ENCODE measurements around the gene ATCAY.
"Not testable (repeated sequence)": the region's sequence is repeated elsewhere in the genome, so short reads cannot be mapped to it uniquely, and the experiment has no call there.

DNA sequence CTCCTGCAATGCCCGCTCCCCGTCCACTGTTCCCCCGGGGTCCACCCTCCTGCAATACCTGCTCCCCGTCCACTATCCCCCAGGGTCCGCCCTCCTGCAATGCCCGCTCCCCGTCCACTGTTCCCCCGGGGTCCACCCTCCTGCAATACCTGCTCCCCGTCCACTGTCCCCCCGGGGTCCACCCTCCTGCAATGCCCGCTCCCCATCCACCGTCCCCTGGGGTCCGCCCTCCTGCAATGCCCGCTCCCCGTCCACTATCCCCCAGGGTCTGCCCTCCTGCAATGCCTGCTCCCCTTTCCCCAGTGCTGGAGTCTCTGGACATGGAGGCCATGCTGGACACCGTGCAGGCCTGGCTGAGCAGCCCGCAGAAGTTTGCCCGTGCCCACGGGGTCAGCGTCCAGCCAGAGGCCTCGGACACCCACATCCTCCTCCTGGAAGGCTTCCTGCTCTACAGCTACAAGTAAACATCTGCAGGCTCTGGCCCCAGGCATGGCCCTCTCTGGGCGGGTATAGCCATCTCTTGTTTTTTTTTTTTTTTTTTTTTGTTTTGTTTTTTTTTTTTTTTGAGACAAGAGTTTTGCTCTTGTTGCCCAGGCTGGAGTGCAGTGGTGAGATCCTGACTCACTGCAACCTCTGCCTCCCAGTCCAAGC is 57.9 kb downstream of the ATCAY start:
- TF ChIP-seq, protein P1, sequence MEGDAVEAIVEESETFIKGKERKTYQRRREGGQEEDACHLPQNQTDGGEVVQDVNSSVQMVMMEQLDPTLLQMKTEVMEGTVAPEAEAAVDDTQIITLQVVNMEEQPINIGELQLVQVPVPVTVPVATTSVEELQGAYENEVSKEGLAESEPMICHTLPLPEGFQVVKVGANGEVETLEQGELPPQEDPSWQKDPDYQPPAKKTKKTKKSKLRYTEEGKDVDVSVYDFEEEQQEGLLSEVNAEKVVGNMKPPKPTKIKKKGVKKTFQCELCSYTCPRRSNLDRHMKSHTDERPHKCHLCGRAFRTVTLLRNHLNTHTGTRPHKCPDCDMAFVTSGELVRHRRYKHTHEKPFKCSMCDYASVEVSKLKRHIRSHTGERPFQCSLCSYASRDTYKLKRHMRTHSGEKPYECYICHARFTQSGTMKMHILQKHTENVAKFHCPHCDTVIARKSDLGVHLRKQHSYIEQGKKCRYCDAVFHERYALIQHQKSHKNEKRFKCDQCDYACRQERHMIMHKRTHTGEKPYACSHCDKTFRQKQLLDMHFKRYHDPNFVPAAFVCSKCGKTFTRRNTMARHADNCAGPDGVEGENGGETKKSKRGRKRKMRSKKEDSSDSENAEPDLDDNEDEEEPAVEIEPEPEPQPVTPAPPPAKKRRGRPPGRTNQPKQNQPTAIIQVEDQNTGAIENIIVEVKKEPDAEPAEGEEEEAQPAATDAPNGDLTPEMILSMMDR (IDR thresholded peaks at IDR 0.05; ENCODE audit: low read depth, low read length, poor library complexity, severe bottlenecking), result not testable (repeated sequence)
- not testable (repeated sequence) for TF ChIP-seq EZH2phosphoT487 (IDR thresholded peaks at IDR 0.05; ENCODE audit: borderline replicate concordance, low read length)

Measured in DOHH2 (cell line).